Measurements from ENCODE around the gene B4GALT3. TPM values are rescaled to one million over a fixed set of nuclear protein-coding genes. Genes with fewer than 3 reads are reported as not detected.

The B4GALT3 gene
- total and polyA plus RNA-seq, 8 donors = 14.8 to 35.6 (median 20.3) TPM

- Histone ChIP-seq H3K9me3 (no peaks in the 10 kb centered on the region), H3K27me3 (no peaks in the 10 kb centered on the region), H3K27ac (no peak overlapping the region), H3K36me3 (peaks cover 0 to 20% (median 0%) of the 10 kb centered on the region in 3 donors), H3K4me1 (peaks cover 4 to 12% (median 6%) of the 10 kb centered on the region in 3 donors), H3K4me3 (no peak overlapping the region)
- intact Hi-C loops (cut with DNase I) = no loop called here
- 89% methylated on average over 4 of the region's 4 CpGs for WGBS, 2 donors
- TF ChIP-seq CTCF (IDR thresholded peaks at IDR 0.05) = no peak
- ATAC-seq (no peak), DNase-seq (no peak), FAIRE-seq (no peak)
Observed at GRCh38 chr1:161128591-161129420, 48.5 kb downstream of the B4GALT3 start.

- no peak overlapping the region for H3K27ac ChIP-seq
- intact Hi-C loops (cut with DNase I) = no loop called here
Observed at GRCh38 chr1:161127649-161128048, 49.7 kb downstream of the B4GALT3 start.

GRCh38 chr1:161122967-161123366, 54.3 kb downstream of the B4GALT3 start:
- Histone ChIP-seq H3K4me1 (peaks cover 16 to 24% (median 21%) of the 10 kb centered on the region in 3 donors), H3K4me3 (no peak overlapping the region), H3K27ac (no peak overlapping the region), H3K36me3 (peaks cover 0 to 45% (median 21%) of the 10 kb centered on the region in 3 donors), H3K27me3 (no peaks in the 10 kb centered on the region), H3K9me3 (no peaks in the 10 kb centered on the region)
- 80 to 87% methylated on average over 6 of the region's 6 CpGs for WGBS, 2 donors
- TF ChIP-seq CTCF (IDR thresholded peaks at IDR 0.05) = no peak
- no peak for ATAC-seq
- DNase-seq = no peak
- no peak for FAIRE-seq
- intact Hi-C loops (cut with DNase I) = no loop called here

More at GRCh38 chr1:161127649-161128048, 49.7 kb downstream of the B4GALT3 start:
- DNase-seq = no peak
- Histone ChIP-seq H3K4me3 (no peak overlapping the region), H3K9me3 (no peaks in the 10 kb centered on the region), H3K4me1 (peaks cover 0 to 12% (median 6%) of the 10 kb centered on the region in 3 donors), H3K36me3 (peaks cover 0 to 28% (median 10%) of the 10 kb centered on the region in 3 donors), H3K27me3 (no peaks in the 10 kb centered on the region)
- WGBS, 2 donors = 84 to 87% methylated on average over 2 of the region's 2 CpGs
- no peak for FAIRE-seq
- no peak for ATAC-seq
- TF ChIP-seq CTCF (IDR thresholded peaks at IDR 0.05) = no peak

- Histone ChIP-seq H3K9me3 (no peaks in the 10 kb centered on the region), H3K4me1 (peaks cover 16 to 24% (median 23%) of the 10 kb centered on the region in 3 donors), H3K27me3 (no peaks in the 10 kb centered on the region), H3K36me3 (peaks cover 0 to 44% (median 21%) of the 10 kb centered on the region in 3 donors), H3K4me3 (no peak overlapping the region), H3K27ac (no peak overlapping the region)
- WGBS, 2 donors = 83 to 85% methylated on average over 4 of the region's 4 CpGs
- no peak for FAIRE-seq
- no peak for TF ChIP-seq CTCF (IDR thresholded peaks at IDR 0.05)
- no peak for ATAC-seq
- intact Hi-C loops (cut with DNase I) = no loop called here
- DNase-seq = no peak
Observed at GRCh38 chr1:161121834-161122233, 55.5 kb downstream of the B4GALT3 start.

Small RNA genes within 50 kb of the gene (microRNA-seq; reads per million reads assigned to microRNA genes)
- 0 to 0.39 reads per million in 2 donors for gene MIR5187

Other genes with a start within 250 kb of the B4GALT3 start
- not detected for gene ITLN2, start 222.7 kb downstream of the B4GALT3 start, total RNA-seq
- under 1 TPM in 1 of 2 donors, not detected in 1; 0.19 TPM for gene ITLN2, start 222.7 kb downstream of the B4GALT3 start, polyA plus RNA-seq
- gene F11R, start 156.4 kb downstream of the B4GALT3 start, total RNA-seq = 10 to 100 TPM; 30.0 to 59.5 (median 38.2) TPM
- 10 to 100 TPM; 22.7 to 23.6 TPM for gene F11R, start 156.4 kb downstream of the B4GALT3 start, polyA plus RNA-seq
- 10 to 100 TPM; 24.8 to 43.8 (median 32.1) TPM for gene TSTD1, start 138.5 kb downstream of the B4GALT3 start, total RNA-seq
- 100 to 1,000 TPM in 1 of 2 donors, 10 to 100 TPM in 1; 69.0 to 131 TPM for gene TSTD1, start 138.5 kb downstream of the B4GALT3 start, polyA plus RNA-seq
- 10 to 100 TPM; 15.8 to 33.2 (median 21.7) TPM for gene USF1, start 131.5 kb downstream of the B4GALT3 start, total RNA-seq
- 100 to 1,000 TPM in 1 of 2 donors, 10 to 100 TPM in 1; 89.4 to 118 TPM for gene USF1, start 131.5 kb downstream of the B4GALT3 start, polyA plus RNA-seq
- 1 to 10 TPM in 4 of 6 donors, under 1 TPM in 2; 0.43 to 9.1 (median 1.9) TPM for gene ARHGAP30, start 107.6 kb downstream of the B4GALT3 start, total RNA-seq
- 1 to 10 TPM in 1 of 2 donors, under 1 TPM in 1; 0.70 to 2.0 TPM for gene ARHGAP30, start 107.6 kb downstream of the B4GALT3 start, polyA plus RNA-seq
- 1 to 10 TPM; 1.7 to 9.3 (median 3.5) TPM for gene NECTIN4, start 87.9 kb downstream of the B4GALT3 start, total RNA-seq
- gene NECTIN4, start 87.9 kb downstream of the B4GALT3 start, polyA plus RNA-seq = 1 to 10 TPM; 2.1 to 2.7 TPM
- 1 to 10 TPM; 3.2 to 7.9 (median 6.2) TPM for gene KLHDC9, start 79.1 kb downstream of the B4GALT3 start, total RNA-seq
- 10 to 100 TPM in 1 of 2 donors, 1 to 10 TPM in 1; 8.6 to 19.3 TPM for gene KLHDC9, start 79.1 kb downstream of the B4GALT3 start, polyA plus RNA-seq
- gene PFDN2, start 59.5 kb downstream of the B4GALT3 start, total RNA-seq = 10 to 100 TPM in 5 of 6 donors, 1 to 10 TPM in 1; 9.8 to 24.8 (median 18.0) TPM
- 10 to 100 TPM; 63.8 to 91.6 TPM for gene PFDN2, start 59.5 kb downstream of the B4GALT3 start, polyA plus RNA-seq
- gene NIT1, start 59.4 kb downstream of the B4GALT3 start, total RNA-seq = 10 to 100 TPM; 17.9 to 25.1 (median 19.9) TPM
- 10 to 100 TPM; 27.7 to 48.4 TPM for gene NIT1, start 59.4 kb downstream of the B4GALT3 start, polyA plus RNA-seq
- 10 to 100 TPM; 12.4 to 20.8 (median 15.6) TPM for gene DEDD, start 44.8 kb downstream of the B4GALT3 start, total RNA-seq
- 10 to 100 TPM; 11.1 to 19.7 TPM for gene DEDD, start 44.8 kb downstream of the B4GALT3 start, polyA plus RNA-seq
- gene UFC1, start 23.5 kb downstream of the B4GALT3 start, total RNA-seq = 10 to 100 TPM; 59.5 to 80.7 (median 70.4) TPM
- gene UFC1, start 23.5 kb downstream of the B4GALT3 start, polyA plus RNA-seq = 100 to 1,000 TPM in 1 of 2 donors, 10 to 100 TPM in 1; 78.4 to 107 TPM
- gene USP21, start 18.0 kb downstream of the B4GALT3 start, total RNA-seq = 10 to 100 TPM in 3 of 6 donors, 1 to 10 TPM in 3; 7.9 to 18.4 (median 9.5) TPM
- gene USP21, start 18.0 kb downstream of the B4GALT3 start, polyA plus RNA-seq = 10 to 100 TPM; 21.1 to 25.3 TPM
- gene PPOX, start 11.1 kb downstream of the B4GALT3 start, total RNA-seq = 10 to 100 TPM in 3 of 6 donors, 1 to 10 TPM in 3; 7.4 to 14.3 (median 10.2) TPM
- 10 to 100 TPM; 42.0 to 56.4 TPM for gene PPOX, start 11.1 kb downstream of the B4GALT3 start, polyA plus RNA-seq
- gene ADAMTS4, start 21.5 kb upstream of the B4GALT3 start, total RNA-seq = 1 to 10 TPM; 2.7 to 6.6 (median 4.8) TPM
- 1 to 10 TPM; 3.7 to 3.9 TPM for gene ADAMTS4, start 21.5 kb upstream of the B4GALT3 start, polyA plus RNA-seq
- 10 to 100 TPM; 26.7 to 44.4 (median 31.1) TPM for gene NDUFS2, start 24.9 kb upstream of the B4GALT3 start, total RNA-seq
- gene NDUFS2, start 24.9 kb upstream of the B4GALT3 start, polyA plus RNA-seq = 10 to 100 TPM; 29.3 to 56.8 TPM
- 10 to 100 TPM in 3 of 6 donors, 1 to 10 TPM in 3; 1.3 to 25.0 (median 6.5) TPM for gene FCER1G, start 37.8 kb upstream of the B4GALT3 start, total RNA-seq
- gene FCER1G, start 37.8 kb upstream of the B4GALT3 start, polyA plus RNA-seq = 10 to 100 TPM; 12.8 to 16.2 TPM
- gene APOA2, start 46.1 kb upstream of the B4GALT3 start, total RNA-seq = 1 to 10 TPM in 1 of 6 donors, not detected in 5; 3.2 TPM
- gene APOA2, start 46.1 kb upstream of the B4GALT3 start, polyA plus RNA-seq = not detected
- 1 to 10 TPM; 1.4 to 5.6 (median 2.6) TPM for gene TOMM40L, start 48.6 kb upstream of the B4GALT3 start, total RNA-seq
- gene TOMM40L, start 48.6 kb upstream of the B4GALT3 start, polyA plus RNA-seq = 1 to 10 TPM; 3.3 to 4.3 TPM
- not detected for gene NR1I3, start 60.7 kb upstream of the B4GALT3 start, total RNA-seq
- gene NR1I3, start 60.7 kb upstream of the B4GALT3 start, polyA plus RNA-seq = under 1 TPM in 1 of 2 donors, not detected in 1; 0.15 TPM
- gene PCP4L1, start 81.2 kb upstream of the B4GALT3 start, total RNA-seq = under 1 TPM in 3 of 6 donors, not detected in 3; 0.08 to 0.23 (median 0.13) TPM
- gene PCP4L1, start 81.2 kb upstream of the B4GALT3 start, polyA plus RNA-seq = under 1 TPM in 1 of 2 donors, not detected in 1; 0.15 TPM
- gene MPZ, start 132.5 kb upstream of the B4GALT3 start, total RNA-seq = 1 to 10 TPM in 4 of 6 donors, under 1 TPM in 2; 0.51 to 2.1 (median 1.4) TPM
- 1 to 10 TPM; 1.3 to 2.8 TPM for gene MPZ, start 132.5 kb upstream of the B4GALT3 start, polyA plus RNA-seq
- gene SDHC, start 136.9 kb upstream of the B4GALT3 start, total RNA-seq = 10 to 100 TPM; 38.7 to 91.4 (median 58.8) TPM
- gene SDHC, start 136.9 kb upstream of the B4GALT3 start, polyA plus RNA-seq = 10 to 100 TPM; 18.2 to 64.6 TPM
- gene CFAP126, start 190.4 kb upstream of the B4GALT3 start, total RNA-seq = under 1 TPM in 1 of 6 donors, not detected in 5; 0.47 TPM
- under 1 TPM; 0.34 to 0.87 TPM for gene CFAP126, start 190.4 kb upstream of the B4GALT3 start, polyA plus RNA-seq